Bronchial epithelial cell (primary cell): ENCODE measurements around the gene CAPN3. TPM values are rescaled to one million over a fixed set of nuclear protein-coding genes. Genes with fewer than 3 reads are reported as not detected.

ENCODE experiments used
- DNase-seq: peaks from one replicate; pipeline ENCODE4 v3.0.0-alpha.2; 2010; ENCODE audit warnings: low read depth
- FAIRE-seq: peaks from 2 replicates; lab custom pipeline; 2011; peaks lifted over from hg19 to GRCh38; lab: Jason Lieb, UNC
- H3K27me3 ChIP-seq: 2 replicates; pipeline ENCODE4 v1.5.1; 2011; ENCODE audit warnings: low read length; ENCODE audit not compliant: control insufficient read depth, insufficient read depth
- H3K36me3 ChIP-seq: 2 replicates; pipeline ENCODE4 v1.5.1; 2011; ENCODE audit warnings: low read length; ENCODE audit not compliant: control insufficient read depth, insufficient read depth
- H3K4me3 ChIP-seq: 2 replicates; pipeline ENCODE4 v1.5.1; 2011; ENCODE audit warnings: mild to moderate bottlenecking, low read depth, low read length, control low read depth
- CTCF ChIP-seq: IDR thresholded peaks from 2 replicates; pipeline ENCODE4 v1.5.1; 2011; ENCODE audit warnings: mild to moderate bottlenecking, moderate library complexity, low read length, control low read depth, inconsistent platforms; ENCODE audit not compliant: insufficient read depth, severe bottlenecking
- total RNA-seq: library from RNA; depleted of rRNA; stranded (reverse); fragments of >200 nt; gene quantifications from 2 replicates; pipeline ENCODE4 v1.2.1, GENCODE V29; 2014

Gene CAPN3
- total RNA-seq, 1 donor from 2014 or later, result 2.1 TPM

- FAIRE-seq (no peak), DNase-seq (no peak)
- no peaks in the 10 kb centered on the region for H3K36me3 ChIP-seq
- TF ChIP-seq CTCF, result no peak
- H3K4me3 ChIP-seq, result no peak overlapping the region
- no peaks in the 10 kb centered on the region for H3K27me3 ChIP-seq
Observed at GRCh38 chr15:42374810-42375209, 15.5 kb downstream of the CAPN3 start.

- H3K36me3 ChIP-seq, result no peaks in the 10 kb centered on the region
- no peaks in the 10 kb centered on the region for H3K27me3 ChIP-seq
- no peak for TF ChIP-seq CTCF
- H3K4me3 ChIP-seq, result no peak overlapping the region
- DNase-seq, result no peak
- no peak for FAIRE-seq
Observed at GRCh38 chr15:42375252-42375651, 16.0 kb downstream of the CAPN3 start.

- no peak for TF ChIP-seq CTCF
- FAIRE-seq (no peak), DNase-seq (no peak)
- H3K36me3 ChIP-seq, result no peaks in the 10 kb centered on the region
- no peak overlapping the region for H3K4me3 ChIP-seq
- H3K27me3 ChIP-seq, result no peaks in the 10 kb centered on the region
Observed at GRCh38 chr15:42375941-42376340, 16.6 kb downstream of the CAPN3 start.

- no peaks in the 10 kb centered on the region for H3K27me3 ChIP-seq
- FAIRE-seq, result no peak
- no peak overlapping the region for H3K4me3 ChIP-seq
- TF ChIP-seq CTCF, result no peak
- no peaks in the 10 kb centered on the region for H3K36me3 ChIP-seq
- DNase-seq, result no peak
Observed at GRCh38 chr15:42378011-42378410, 18.7 kb downstream of the CAPN3 start.

- no peak for TF ChIP-seq CTCF
- DNase-seq (no peak), FAIRE-seq (no peak)
- Histone ChIP-seq H3K27me3 (no peaks in the 10 kb centered on the region), H3K4me3 (no peak overlapping the region), H3K36me3 (peaks cover 2% of the 10 kb centered on the region)
Observed at GRCh38 chr15:42384597-42384996, 25.3 kb downstream of the CAPN3 start.
